ENCODE data around the gene UGGT2.

UGGT2 gene, protein sequence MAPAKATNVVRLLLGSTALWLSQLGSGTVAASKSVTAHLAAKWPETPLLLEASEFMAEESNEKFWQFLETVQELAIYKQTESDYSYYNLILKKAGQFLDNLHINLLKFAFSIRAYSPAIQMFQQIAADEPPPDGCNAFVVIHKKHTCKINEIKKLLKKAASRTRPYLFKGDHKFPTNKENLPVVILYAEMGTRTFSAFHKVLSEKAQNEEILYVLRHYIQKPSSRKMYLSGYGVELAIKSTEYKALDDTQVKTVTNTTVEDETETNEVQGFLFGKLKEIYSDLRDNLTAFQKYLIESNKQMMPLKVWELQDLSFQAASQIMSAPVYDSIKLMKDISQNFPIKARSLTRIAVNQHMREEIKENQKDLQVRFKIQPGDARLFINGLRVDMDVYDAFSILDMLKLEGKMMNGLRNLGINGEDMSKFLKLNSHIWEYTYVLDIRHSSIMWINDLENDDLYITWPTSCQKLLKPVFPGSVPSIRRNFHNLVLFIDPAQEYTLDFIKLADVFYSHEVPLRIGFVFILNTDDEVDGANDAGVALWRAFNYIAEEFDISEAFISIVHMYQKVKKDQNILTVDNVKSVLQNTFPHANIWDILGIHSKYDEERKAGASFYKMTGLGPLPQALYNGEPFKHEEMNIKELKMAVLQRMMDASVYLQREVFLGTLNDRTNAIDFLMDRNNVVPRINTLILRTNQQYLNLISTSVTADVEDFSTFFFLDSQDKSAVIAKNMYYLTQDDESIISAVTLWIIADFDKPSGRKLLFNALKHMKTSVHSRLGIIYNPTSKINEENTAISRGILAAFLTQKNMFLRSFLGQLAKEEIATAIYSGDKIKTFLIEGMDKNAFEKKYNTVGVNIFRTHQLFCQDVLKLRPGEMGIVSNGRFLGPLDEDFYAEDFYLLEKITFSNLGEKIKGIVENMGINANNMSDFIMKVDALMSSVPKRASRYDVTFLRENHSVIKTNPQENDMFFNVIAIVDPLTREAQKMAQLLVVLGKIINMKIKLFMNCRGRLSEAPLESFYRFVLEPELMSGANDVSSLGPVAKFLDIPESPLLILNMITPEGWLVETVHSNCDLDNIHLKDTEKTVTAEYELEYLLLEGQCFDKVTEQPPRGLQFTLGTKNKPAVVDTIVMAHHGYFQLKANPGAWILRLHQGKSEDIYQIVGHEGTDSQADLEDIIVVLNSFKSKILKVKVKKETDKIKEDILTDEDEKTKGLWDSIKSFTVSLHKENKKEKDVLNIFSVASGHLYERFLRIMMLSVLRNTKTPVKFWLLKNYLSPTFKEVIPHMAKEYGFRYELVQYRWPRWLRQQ (N-terminal part only)

GRCh38 chr13:96053003-96053703 is at the start of gene UGGT2:
UGGT2 (minus strand) TSS chr13:96053401; CDS start chr13:96053312, 89 bp downstream.
- Histone ChIP-seq H3K36me3 (ENCODE audit: insufficient read depth, low read length) (no peaks in the 10 kb centered on the region), H3K9me2 (ENCODE audit: low read depth, low read length) (no peaks in the 10 kb centered on the region), H3K27ac (ENCODE audit: low read depth, low read length, poor library complexity, severe bottlenecking) (peak within 1 kb of the TSS; percentile 37), H3K9me3 (ENCODE audit: low read length) (no peaks in the 10 kb centered on the region), H3K9ac (ENCODE audit: low read length) (peak within 1 kb of the TSS; percentile 80), H3F3A (ENCODE audit: insufficient read depth, low read length) (no peaks in the 10 kb centered on the region), H4K20me1 (ENCODE audit: insufficient read depth, low read length) (no peaks in the 10 kb centered on the region), H3K4me1 (ENCODE audit: insufficient read depth, low read length, severe bottlenecking) (peaks cover 10% of the 10 kb centered on the region), H2AFZ (ENCODE audit: low read length) (peak within 1 kb of the TSS; percentile 58), H3K4me3 (ENCODE audit: low read depth, low read length, poor library complexity, severe bottlenecking) (peak within 1 kb of the TSS; percentile 77), H3K4me2 (ENCODE audit: low read length) (peak within 1 kb of the TSS; percentile 90), H3K27me3 (ENCODE audit: insufficient read depth, low read length) (peaks cover 5% of the 10 kb centered on the region; the same call in 1 of the 2 replicates), H3K79me2 (ENCODE audit: insufficient read depth, low read length) (peaks cover 17% of the 10 kb centered on the region)
- TF ChIP-seq, protein P1, sequence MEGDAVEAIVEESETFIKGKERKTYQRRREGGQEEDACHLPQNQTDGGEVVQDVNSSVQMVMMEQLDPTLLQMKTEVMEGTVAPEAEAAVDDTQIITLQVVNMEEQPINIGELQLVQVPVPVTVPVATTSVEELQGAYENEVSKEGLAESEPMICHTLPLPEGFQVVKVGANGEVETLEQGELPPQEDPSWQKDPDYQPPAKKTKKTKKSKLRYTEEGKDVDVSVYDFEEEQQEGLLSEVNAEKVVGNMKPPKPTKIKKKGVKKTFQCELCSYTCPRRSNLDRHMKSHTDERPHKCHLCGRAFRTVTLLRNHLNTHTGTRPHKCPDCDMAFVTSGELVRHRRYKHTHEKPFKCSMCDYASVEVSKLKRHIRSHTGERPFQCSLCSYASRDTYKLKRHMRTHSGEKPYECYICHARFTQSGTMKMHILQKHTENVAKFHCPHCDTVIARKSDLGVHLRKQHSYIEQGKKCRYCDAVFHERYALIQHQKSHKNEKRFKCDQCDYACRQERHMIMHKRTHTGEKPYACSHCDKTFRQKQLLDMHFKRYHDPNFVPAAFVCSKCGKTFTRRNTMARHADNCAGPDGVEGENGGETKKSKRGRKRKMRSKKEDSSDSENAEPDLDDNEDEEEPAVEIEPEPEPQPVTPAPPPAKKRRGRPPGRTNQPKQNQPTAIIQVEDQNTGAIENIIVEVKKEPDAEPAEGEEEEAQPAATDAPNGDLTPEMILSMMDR (IDR thresholded peaks at IDR 0.05; ENCODE audit: low read length) = no peak
- TF ChIP-seq EZH2 (IDR thresholded peaks at IDR 0.05; ENCODE audit: borderline replicate concordance, low read length) = no peak

- Histone ChIP-seq H3K9me3 (ENCODE audit: low read length) (no peaks in the 10 kb centered on the region), H3K27ac (ENCODE audit: low read depth, low read length, poor library complexity, severe bottlenecking) (no peak overlapping the region), H3K4me2 (ENCODE audit: low read length) (no peak overlapping the region), H2AFZ (ENCODE audit: low read length) (no peak overlapping the region), H3K4me3 (ENCODE audit: low read depth, low read length, poor library complexity, severe bottlenecking) (no peak overlapping the region), H3K36me3 (ENCODE audit: insufficient read depth, low read length) (no peaks in the 10 kb centered on the region), H3K9ac (ENCODE audit: low read length) (no peak overlapping the region), H3K4me1 (ENCODE audit: insufficient read depth, low read length, severe bottlenecking) (no peaks in the 10 kb centered on the region), H3K9me2 (ENCODE audit: low read depth, low read length) (no peaks in the 10 kb centered on the region), H3K27me3 (ENCODE audit: insufficient read depth, low read length) (no peaks in the 10 kb centered on the region), H3F3A (ENCODE audit: insufficient read depth, low read length) (no peaks in the 10 kb centered on the region), H3K79me2 (ENCODE audit: insufficient read depth, low read length) (no peaks in the 10 kb centered on the region), H4K20me1 (ENCODE audit: insufficient read depth, low read length) (no peaks in the 10 kb centered on the region)
- TF ChIP-seq EZH2 (IDR thresholded peaks at IDR 0.05; ENCODE audit: borderline replicate concordance, low read length) = no peak
- TF ChIP-seq, protein P1 (IDR thresholded peaks at IDR 0.05; ENCODE audit: low read length) = no peak
Measured at GRCh38 chr13:96100457-96101220, 47.4 kb upstream of the UGGT2 start.

Data from OCI-LY1 (cell line).